GM21717 (cell line): ENCODE data around the gene NPAS2.

Experiments used
- ATAC-seq: cut with Tn5 transposase; IDR thresholded peaks from one replicate; pipeline ENCODE4 v1.9.1; 2021; ENCODE audit warnings: mild to moderate bottlenecking, moderate library complexity; ENCODE audit not compliant: unreplicated experiment

Gene NPAS2

DNA sequence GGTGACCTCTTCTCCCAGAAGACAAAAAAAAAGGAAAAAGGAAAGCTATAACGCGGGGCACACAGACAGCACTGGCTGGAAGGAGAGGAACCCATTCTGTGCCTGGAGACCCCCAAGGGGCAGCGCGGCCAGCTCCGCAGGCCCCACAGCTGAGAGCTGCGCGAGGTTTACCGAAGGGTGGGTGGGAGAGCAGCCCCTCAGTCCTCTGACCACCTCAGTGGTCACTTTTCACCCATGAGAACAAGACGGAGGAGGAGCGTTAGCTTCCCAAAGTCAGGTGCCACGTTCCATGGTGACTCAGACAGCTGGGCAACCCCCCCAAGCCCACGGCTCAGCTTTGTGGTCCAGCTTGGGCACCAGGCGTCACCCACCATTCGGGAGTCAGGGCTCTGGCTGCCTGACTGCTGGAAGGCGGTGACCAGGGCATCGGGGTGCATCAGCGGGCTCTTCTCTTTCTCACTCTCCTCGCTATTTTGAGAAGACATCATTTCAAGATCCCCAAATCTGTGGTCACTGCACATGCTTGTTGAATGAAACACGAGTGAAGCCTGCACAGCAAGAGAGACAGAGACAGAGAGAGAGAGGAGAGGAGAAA, 217.3 kb downstream of the NPAS2 start:
- ATAC-seq: no peak

DNA sequence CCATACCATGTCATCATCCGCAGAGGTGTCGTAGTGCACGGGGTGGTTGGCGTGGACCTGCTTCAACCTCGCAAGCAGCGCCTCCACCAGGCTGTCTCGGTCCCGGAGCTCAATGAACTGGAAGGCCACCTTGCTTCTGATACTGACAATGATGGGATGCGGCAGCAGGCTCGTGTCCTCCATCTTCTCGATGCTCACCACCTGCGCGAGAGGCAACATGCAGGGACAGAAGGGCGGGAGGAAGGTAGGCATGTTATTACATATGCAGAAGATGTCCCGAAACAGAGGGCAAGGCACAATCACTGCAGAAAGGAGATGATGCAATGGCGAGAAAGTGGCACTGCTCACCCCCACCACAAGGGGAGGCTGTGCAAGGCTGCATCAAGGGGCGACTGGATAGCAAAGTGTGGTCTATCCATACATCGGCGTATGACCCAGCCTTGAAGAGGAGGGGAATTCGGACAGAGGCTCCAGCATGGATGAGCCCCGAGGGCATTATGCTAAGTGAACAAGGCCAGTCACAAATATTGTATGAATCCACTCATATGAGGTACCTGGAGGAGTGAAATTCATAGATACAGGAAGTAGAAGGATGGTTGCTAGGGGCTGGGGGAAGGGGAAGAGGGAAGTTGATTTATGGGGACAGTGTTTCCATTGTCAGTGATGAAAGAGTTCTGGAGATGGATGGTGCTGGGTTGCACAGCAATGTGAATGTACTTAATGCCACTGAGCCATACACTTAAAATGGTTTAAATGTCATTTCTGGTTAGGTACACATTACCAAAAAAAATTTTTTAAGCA, 218.7 kb downstream of the NPAS2 start:
- no peak for ATAC-seq

- no peak for ATAC-seq
These were observed 220.1 kb downstream of the NPAS2 start for GRCh38 chr2:101040072-101040471.

DNA sequence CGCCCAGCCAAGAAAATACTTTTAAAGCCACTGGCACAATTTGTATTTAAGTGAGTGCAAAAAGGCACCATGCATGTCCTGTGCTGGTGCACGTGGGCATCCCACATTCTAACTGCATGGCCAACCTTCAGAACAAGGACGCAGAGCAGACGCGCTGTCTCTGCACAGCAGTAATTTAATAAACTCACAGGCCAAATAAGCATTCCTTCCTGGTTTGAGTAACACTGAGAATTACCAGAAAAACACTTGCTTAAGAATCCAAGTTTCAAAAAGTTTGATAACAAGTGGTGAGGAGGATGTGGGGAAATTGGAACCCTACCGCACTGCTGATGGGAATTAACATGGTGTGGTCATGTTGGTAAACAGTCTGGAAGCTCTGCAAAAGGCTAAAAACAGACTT, 220.8 kb downstream of the NPAS2 start:
- no peak for ATAC-seq

DNA sequence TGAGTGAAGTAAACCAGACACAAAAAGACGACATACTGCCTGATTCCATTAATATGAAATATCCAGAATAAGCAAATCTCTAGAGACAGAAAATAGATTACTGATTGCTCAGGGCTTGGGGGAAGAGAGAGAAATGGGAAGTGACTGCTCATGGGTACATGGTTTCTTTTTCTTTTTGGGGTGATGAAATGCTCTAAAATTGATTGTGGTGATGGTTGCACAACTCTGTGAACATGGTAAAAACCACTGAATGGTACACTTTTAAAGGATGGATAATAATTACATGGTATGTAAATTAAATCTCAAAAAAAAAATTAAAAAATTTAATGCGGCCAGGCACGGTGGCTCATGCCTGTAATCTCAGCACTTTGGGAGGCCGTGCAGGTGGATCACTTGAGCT, 221.5 kb downstream of the NPAS2 start:
- ATAC-seq: no peak

DNA sequence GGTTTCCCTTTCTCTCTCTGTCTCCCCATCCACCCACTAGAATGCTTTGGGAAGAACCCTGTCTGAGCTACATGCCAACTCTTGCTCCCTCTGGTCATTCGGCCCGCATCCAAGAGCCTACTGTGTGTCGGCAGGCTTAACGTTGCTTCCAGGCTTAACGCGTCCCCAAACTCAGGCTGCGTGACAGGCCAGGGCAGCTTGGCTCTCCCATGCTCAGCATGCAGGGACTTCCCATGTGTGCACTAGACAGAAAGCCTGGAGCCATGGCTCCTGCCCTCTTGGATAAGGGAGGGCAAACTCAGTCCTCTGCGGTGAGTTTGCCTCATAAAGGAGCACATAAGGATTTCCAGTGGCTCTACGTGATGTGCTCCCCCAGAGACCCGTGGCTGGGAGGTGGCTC, 225.4 kb downstream of the NPAS2 start:
- no peak for ATAC-seq
